ENCODE data around the gene EXOC4. TPM values are rescaled to one million over a fixed set of nuclear protein-coding genes. Genes with fewer than 3 reads are reported as not detected.
A peak's percentile ranks its signal among the peaks of the same experiment; 100 is the strongest.

The EXOC4 gene
- total RNA-seq, 1 donor from 2014 or later = 84.0 TPM

DNA sequence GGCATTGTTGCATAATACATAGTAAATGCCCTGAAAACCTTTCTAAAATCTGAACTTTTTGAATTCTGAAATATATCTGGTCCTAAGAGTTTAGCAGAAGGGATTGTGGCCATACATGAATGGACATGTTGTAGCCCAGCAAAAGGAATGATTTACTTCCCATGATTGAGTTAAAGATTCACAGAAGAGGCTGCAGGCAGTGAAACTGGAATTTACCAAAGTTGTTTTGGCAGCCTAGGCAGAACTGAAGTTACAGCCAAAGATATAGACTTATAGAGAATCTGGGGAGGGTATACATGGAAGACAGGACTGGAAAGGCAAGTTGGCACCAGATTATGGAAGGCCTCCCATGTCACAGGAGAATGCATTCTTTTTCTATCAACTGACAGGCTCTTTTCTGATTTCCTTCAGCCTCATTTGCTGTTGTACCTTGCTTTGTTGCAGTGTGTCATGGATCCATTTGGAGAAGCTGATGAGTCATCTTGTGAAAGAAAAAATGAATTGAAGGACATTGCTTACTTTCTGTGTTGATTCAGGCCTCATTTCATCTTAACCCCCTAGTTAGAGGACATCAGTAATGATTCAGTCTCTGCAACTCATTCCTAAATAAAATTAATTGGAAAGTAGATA, 518.1 kb downstream of the EXOC4 start:
- Histone ChIP-seq H3K36me3 (ENCODE audit: control insufficient read depth, insufficient read depth, low read length) (no peaks in the 10 kb centered on the region), H3K4me3 (ENCODE audit: low read depth, low read length) (no peak overlapping the region), H3K27me3 (ENCODE audit: control insufficient read depth, insufficient read depth, low read length) (no peaks in the 10 kb centered on the region)
- DNase-seq (ENCODE audit: low read depth) (peak; percentile 86), FAIRE-seq (no peak)
- TF ChIP-seq, protein P1, sequence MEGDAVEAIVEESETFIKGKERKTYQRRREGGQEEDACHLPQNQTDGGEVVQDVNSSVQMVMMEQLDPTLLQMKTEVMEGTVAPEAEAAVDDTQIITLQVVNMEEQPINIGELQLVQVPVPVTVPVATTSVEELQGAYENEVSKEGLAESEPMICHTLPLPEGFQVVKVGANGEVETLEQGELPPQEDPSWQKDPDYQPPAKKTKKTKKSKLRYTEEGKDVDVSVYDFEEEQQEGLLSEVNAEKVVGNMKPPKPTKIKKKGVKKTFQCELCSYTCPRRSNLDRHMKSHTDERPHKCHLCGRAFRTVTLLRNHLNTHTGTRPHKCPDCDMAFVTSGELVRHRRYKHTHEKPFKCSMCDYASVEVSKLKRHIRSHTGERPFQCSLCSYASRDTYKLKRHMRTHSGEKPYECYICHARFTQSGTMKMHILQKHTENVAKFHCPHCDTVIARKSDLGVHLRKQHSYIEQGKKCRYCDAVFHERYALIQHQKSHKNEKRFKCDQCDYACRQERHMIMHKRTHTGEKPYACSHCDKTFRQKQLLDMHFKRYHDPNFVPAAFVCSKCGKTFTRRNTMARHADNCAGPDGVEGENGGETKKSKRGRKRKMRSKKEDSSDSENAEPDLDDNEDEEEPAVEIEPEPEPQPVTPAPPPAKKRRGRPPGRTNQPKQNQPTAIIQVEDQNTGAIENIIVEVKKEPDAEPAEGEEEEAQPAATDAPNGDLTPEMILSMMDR (IDR thresholded peaks at IDR 0.05; ENCODE audit: insufficient read depth, low read length, severe bottlenecking) = no peak

DNA sequence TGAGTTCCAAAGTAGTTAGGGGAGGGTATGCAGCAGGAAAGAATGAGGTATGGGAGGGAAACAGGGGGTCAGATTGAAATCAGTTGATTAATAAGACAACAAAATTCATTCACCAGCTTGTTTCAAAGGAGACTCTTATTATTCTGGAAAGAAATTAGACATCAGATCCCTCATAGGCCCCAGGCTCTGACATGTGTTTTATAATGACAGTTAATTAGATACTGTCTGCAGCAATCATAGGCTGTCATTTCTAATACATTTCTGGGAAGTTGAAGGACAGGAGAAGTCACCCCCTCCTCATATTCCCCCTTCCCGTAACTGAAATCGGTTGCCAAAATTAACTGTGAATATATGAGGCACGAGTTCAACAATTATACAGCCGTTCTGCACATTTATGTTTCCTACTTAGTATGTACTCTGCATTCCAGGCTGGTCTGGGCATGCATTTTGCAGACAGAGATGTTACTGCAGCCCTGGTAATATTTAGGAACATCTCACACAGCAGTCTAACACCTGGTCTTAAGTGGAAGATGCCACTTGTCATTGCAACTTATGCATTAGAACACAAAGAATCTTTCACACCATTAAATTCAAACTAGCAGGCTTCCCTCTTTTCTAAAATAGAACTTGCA, 519.0 kb downstream of the EXOC4 start:
- Histone ChIP-seq H3K4me3 (ENCODE audit: low read depth, low read length) (no peak overlapping the region), H3K27me3 (ENCODE audit: control insufficient read depth, insufficient read depth, low read length) (no peaks in the 10 kb centered on the region), H3K36me3 (ENCODE audit: control insufficient read depth, insufficient read depth, low read length) (no peaks in the 10 kb centered on the region)
- peak; percentile 54 for DNase-seq (ENCODE audit: low read depth)
- FAIRE-seq = no peak
- TF ChIP-seq, protein P1 (IDR thresholded peaks at IDR 0.05; ENCODE audit: insufficient read depth, low read length, severe bottlenecking) = no peak

DNA sequence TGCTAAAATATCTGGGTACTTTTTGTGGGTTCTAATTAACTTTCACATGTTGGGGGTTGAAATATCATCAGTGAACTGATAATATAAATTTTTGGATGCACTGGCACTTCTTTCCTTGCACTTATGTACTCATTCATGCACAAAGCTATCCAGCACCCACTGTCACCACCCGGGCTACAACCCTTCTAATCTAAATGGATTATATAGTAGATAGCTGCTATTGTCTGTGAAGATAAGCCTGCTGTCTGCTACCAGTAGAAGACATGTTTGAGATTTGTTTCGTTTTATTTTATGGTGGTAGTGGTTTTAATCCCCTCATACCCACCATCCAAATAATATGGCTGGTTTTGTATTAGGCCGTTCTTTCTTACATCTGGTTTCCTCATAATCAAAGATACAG, 520.7 kb downstream of the EXOC4 start:
- no peaks in the 10 kb centered on the region for H3K36me3 ChIP-seq (ENCODE audit: control insufficient read depth, insufficient read depth, low read length)
- H3K27me3 ChIP-seq (ENCODE audit: control insufficient read depth, insufficient read depth, low read length) = no peaks in the 10 kb centered on the region
- FAIRE-seq (no peak), DNase-seq (ENCODE audit: low read depth) (no peak)
- no peak overlapping the region for H3K4me3 ChIP-seq (ENCODE audit: low read depth, low read length)
- TF ChIP-seq, protein P1 (IDR thresholded peaks at IDR 0.05; ENCODE audit: insufficient read depth, low read length, severe bottlenecking) = no peak

DNA sequence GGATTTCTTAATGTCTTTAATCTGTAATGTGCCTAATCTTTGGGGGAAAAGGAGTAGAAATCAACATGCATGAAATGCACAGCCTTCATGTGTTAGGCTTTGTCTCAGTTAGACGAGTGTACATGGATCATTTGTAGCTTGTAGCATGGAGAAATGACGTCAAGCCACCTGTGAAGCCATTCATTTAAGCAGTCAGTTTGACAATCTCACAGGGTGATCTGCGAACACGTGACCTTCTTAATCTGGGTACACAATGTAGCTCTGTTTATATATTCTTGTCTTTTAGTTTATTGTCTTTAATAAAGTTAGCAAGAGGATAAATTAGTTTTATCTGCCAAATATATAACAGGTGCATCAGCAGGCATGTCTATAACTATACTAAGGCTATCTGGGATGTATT, 522.3 kb downstream of the EXOC4 start:
- FAIRE-seq = no peak
- Histone ChIP-seq H3K27me3 (ENCODE audit: control insufficient read depth, insufficient read depth, low read length) (no peaks in the 10 kb centered on the region), H3K36me3 (ENCODE audit: control insufficient read depth, insufficient read depth, low read length) (no peaks in the 10 kb centered on the region), H3K4me3 (ENCODE audit: low read depth, low read length) (no peak overlapping the region)
- TF ChIP-seq, protein P1 (IDR thresholded peaks at IDR 0.05; ENCODE audit: insufficient read depth, low read length, severe bottlenecking) = no peak
- no peak for DNase-seq (ENCODE audit: low read depth)

DNA sequence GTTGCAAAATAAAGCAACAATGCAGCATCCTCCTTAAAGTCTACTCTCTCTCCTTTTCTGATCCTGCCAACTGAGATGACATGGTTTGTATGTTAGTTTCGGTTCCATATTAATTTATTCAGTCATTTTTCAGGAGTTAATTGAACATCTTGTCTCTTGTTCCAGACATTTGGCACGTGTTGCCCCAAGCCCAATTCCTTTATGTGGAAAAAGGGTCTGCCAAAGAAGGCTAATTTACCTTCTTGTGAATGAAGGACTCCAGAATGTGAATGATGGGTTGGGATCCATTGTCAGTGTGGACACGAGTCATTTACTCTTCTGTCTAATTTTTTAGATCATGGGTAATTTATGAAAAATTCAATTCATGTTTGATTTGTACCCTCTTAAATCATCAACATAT, 523.4 kb downstream of the EXOC4 start:
- TF ChIP-seq, protein P1 (IDR thresholded peaks at IDR 0.05; ENCODE audit: insufficient read depth, low read length, severe bottlenecking) = no peak
- H3K4me3 ChIP-seq (ENCODE audit: low read depth, low read length) = no peak overlapping the region
- FAIRE-seq = no peak
- H3K36me3 ChIP-seq (ENCODE audit: control insufficient read depth, insufficient read depth, low read length) = no peaks in the 10 kb centered on the region
- no peaks in the 10 kb centered on the region for H3K27me3 ChIP-seq (ENCODE audit: control insufficient read depth, insufficient read depth, low read length)
- DNase-seq (ENCODE audit: low read depth) = no peak
